Esophagus muscularis mucosa (tissue), 3 donors: ENCODE measurements around the gene GLI3.

ENCODE experiments used
- POLR2A ChIP-seq: fragments of 450-650 bp; IDR thresholded peaks from one replicate; pipeline ENCODE4 v1.6.1; 2017; ENCODE audit warnings: antibody characterized with exemption, moderate library complexity, mild to moderate bottlenecking, low read depth
- POLR2AphosphoS5 ChIP-seq, 2 donors: sonication (generic); formaldehyde crosslinking; IDR thresholded peaks; one replicate each; pipeline ENCODE4 v1.6.1; 2017; ENCODE audit warnings: antibody characterized with exemption in 2 of 2
- TF ChIP-seq, protein P1 (sequence below), 3 experiments: fragments of 200-600 bp in 2 of 3; fragments of 450-650 bp in 1 of 3; sonication (generic) in 2 of 3; IDR thresholded peaks; one replicate each; pipeline ENCODE4 v1.5.1; 2017 to 2019; ENCODE audit warnings: antibody characterized with exemption in 3 of 3, mild to moderate bottlenecking in 2 of 3, moderate library complexity in 1 of 3

DNA sequence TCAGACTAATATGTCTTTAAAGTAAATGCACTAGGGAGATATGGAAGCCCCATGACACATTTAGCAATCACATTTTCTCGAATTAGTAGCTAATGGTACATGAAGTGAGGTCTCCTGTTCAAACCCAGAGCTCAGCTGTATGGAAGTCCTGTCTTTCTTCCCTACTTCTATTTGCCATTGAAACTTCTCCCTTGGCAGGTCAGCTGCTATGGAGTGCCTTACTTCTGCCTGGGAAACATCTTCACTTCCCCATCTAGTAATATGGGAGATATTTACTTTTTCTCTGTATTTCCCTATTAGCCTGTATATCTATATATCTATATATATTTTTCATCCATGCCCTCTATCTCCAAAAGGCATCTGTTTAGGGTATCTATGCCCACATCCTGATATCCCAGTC is 308.8 kb downstream of the GLI3 start:
- TF ChIP-seq, protein P1, sequence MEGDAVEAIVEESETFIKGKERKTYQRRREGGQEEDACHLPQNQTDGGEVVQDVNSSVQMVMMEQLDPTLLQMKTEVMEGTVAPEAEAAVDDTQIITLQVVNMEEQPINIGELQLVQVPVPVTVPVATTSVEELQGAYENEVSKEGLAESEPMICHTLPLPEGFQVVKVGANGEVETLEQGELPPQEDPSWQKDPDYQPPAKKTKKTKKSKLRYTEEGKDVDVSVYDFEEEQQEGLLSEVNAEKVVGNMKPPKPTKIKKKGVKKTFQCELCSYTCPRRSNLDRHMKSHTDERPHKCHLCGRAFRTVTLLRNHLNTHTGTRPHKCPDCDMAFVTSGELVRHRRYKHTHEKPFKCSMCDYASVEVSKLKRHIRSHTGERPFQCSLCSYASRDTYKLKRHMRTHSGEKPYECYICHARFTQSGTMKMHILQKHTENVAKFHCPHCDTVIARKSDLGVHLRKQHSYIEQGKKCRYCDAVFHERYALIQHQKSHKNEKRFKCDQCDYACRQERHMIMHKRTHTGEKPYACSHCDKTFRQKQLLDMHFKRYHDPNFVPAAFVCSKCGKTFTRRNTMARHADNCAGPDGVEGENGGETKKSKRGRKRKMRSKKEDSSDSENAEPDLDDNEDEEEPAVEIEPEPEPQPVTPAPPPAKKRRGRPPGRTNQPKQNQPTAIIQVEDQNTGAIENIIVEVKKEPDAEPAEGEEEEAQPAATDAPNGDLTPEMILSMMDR (IDR thresholded peaks at IDR 0.05) = no peak
- TF ChIP-seq POLR2A (no peak), POLR2AphosphoS5 (IDR thresholded peaks at IDR 0.05) (no peak)
